T-cell (primary cell): Measurements from ENCODE around the gene CD58. TPM values are rescaled to one million over a fixed set of nuclear protein-coding genes. Genes with fewer than 3 reads are reported as not detected.

ENCODE experiments used
- ATAC-seq, 4 experiments: fragments of 200-7000 bp in 3 of 4; fragments of 150-1000 bp in 1 of 4; cut with Tn5 transposase; replicated peaks in 1 of 4; 1 replicate in 3 of 4; 2 replicates in 1 of 4; pipeline ENCODE4 v1.10.0; 2021; ENCODE audit warnings: moderate library complexity in 3 of 4, mild to moderate bottlenecking in 2 of 4, moderate number of reproducible peaks in 1 of 4
- CTCF ChIA-PET, 2 donors: fragments of 300-600 bp; sonication (Branson Sonifier 250); formaldehyde crosslinking; loops; one replicate each; lab custom pipeline; 2022; ENCODE audit warnings: antibody characterized with exemption in 2 of 2; lab: Charles Lee
- POLR2A ChIA-PET, 2 donors: fragments of 300-600 bp; sonication (Branson Sonifier 250); formaldehyde crosslinking; loops; one replicate each; lab custom pipeline; 2022; ENCODE audit warnings: antibody characterized with exemption in 2 of 2; lab: Charles Lee
- DNase-seq, 35 experiments: peaks; one replicate each; pipeline versions ENCODE4 v3.0.0 to v3.0.0-alpha.2; 2013 to 2023
- H3K27ac ChIP-seq: one replicate; pipeline ENCODE4 v1.5.1; 2013; ENCODE audit warnings: low read length
- H3K27me3 ChIP-seq, 2 experiments: replicated peaks in 1 of 2; 1 replicate in 1 of 2; 2 replicates in 1 of 2; pipeline versions ENCODE4 v1.6.1 to v1.7.0; 2013; ENCODE audit warnings: low read length in 1 of 2, mixed read lengths in 1 of 2; ENCODE audit not compliant: control insufficient read depth in 2 of 2, insufficient read depth in 2 of 2; ENCODE audit errors: extremely low read depth in 1 of 2
- H3K36me3 ChIP-seq, 2 donors: 1 replicate in 1 of 2; 2 replicates in 1 of 2; pipeline versions ENCODE4 v1.6.1 to v1.7.0; 2013; ENCODE audit warnings: low read length in 1 of 2; ENCODE audit not compliant: control insufficient read depth in 2 of 2, insufficient read depth in 1 of 2; ENCODE audit errors: extremely low read depth in 1 of 2
- H3K4me1 ChIP-seq, 2 experiments: 1 replicate in 1 of 2; 2 replicates in 1 of 2; pipeline versions ENCODE4 v1.6.1 to v1.7.0; 2013; ENCODE audit warnings: low read length in 2 of 2, mixed read lengths in 1 of 2; ENCODE audit not compliant: insufficient read depth in 2 of 2, control insufficient read depth in 1 of 2; ENCODE audit errors: extremely low read depth in 1 of 2
- H3K4me3 ChIP-seq, 2 donors: 1 replicate in 1 of 2; 2 replicates in 1 of 2; pipeline versions ENCODE4 v1.5.1 to v1.7.0; 2013; ENCODE audit warnings: mild to moderate bottlenecking in 2 of 2, low read length in 1 of 2, moderate library complexity in 1 of 2; ENCODE audit not compliant: control insufficient read depth in 1 of 2; ENCODE audit errors: extremely low read depth in 1 of 2
- H3K9me3 ChIP-seq: 2 replicates; pipeline ENCODE4 v1.7.0; 2013
- H3K27ac Mint-ChIP-seq, 2 donors: one replicate each; pipeline ENCODE4 v1.8.0; 2020 to 2021; ENCODE audit warnings: mild to moderate bottlenecking in 2 of 2, mixed read lengths in 2 of 2
- H3K27me3 Mint-ChIP-seq, 2 donors: one replicate each; pipeline ENCODE4 v1.8.0; 2021 to 2022; ENCODE audit warnings: mixed read lengths in 2 of 2
- H3K36me3 Mint-ChIP-seq: one replicate; pipeline ENCODE4 v1.8.0; 2021; ENCODE audit warnings: mixed read lengths
- H3K4me1 Mint-ChIP-seq, 3 donors: one replicate each; pipeline ENCODE4 v1.8.0; 2020 to 2022; ENCODE audit warnings: mixed read lengths in 3 of 3, mild to moderate bottlenecking in 1 of 3
- H3K4me3 Mint-ChIP-seq, 3 donors: one replicate each; pipeline ENCODE4 v1.8.0; 2020 to 2022; ENCODE audit warnings: mild to moderate bottlenecking in 3 of 3, mixed read lengths in 3 of 3, moderate library complexity in 3 of 3
- H3K9me3 Mint-ChIP-seq, 3 donors: one replicate each; pipeline ENCODE4 v1.8.0; 2020 to 2022; ENCODE audit warnings: mixed read lengths in 3 of 3
- WGBS: methylation state at CpG from one replicate; pipeline ENCODE4 v1.1.5; 2013; ENCODE audit warnings: missing lambda C conversion rate; ENCODE audit not compliant: insufficient coverage; 5-methylcytosine and 5-hydroxymethylcytosine counted together
- total RNA-seq, 35 experiments: library from RNA in 6 of 35; stranded (reverse) in 6 of 35; fragments of 120-200 nt in 1 of 35; gene quantifications; one replicate each; pipeline versions ENCODE4 v1.2.1 to v1.2.4 and lab custom pipeline; 2013 to 2026

The CD58 gene
- total RNA-seq, 5 donors from 2014 or later (not counting 1 experiment from before 2014, with no cell fraction given), result 8.9 to 20.5 (median 16.9) TPM

DNA sequence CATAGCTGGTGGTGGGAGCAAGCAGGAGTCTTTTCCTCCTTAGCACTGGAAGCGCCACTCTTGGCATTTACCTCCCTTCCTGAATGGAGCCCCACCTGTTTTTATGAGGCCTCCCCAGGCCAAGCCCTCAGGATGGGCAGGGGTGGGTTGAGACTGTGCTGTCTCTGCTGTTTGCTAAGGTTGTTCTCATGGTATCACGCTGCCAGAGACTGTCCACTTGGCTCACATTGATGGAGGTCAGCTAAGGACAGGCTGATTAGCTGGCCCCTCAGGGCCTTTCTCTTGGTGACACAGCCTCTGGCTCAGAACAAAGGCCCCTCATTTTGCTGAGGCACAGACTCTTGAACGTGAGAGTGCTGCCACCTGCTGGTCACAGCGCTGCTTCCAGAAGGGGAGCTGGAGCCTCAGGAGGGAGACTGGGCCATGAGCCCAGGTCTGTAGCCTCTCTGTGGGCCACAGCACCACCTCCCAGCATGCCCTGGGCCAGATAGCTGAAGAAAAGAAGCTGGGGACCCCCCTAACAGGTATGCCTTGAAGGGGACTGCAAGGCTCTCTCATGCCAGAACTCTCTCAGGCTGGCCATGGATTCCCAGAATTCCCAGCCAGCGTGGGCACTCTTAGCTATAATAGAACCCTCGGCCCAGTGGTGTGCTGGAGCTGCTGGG, 85.6 kb downstream of the CD58 start:
- H3K4me3 Mint-ChIP-seq, result no peak overlapping the region
- H3K27ac Mint-ChIP-seq, result no peak overlapping the region
- ATAC-seq, result peak; percentile 81 to 95 (median 94)
- no peaks in the 10 kb centered on the region for H3K9me3 ChIP-seq
- DNase-seq, result peak; percentile 51 to 93 (median 83)
- 0% methylated on average over 2 of the region's 6 CpGs for WGBS
- POLR2A ChIA-PET, result interaction anchor here in 1 of 2 donors (0.6 kb wide), 2 partner anchors 45 to 95 kb away, joined by 3 read pairs; no protein-coding TSS in a partner anchor
- no peaks in the 10 kb centered on the region for H3K27me3 ChIP-seq
- H3K9me3 Mint-ChIP-seq, result no peaks in the 10 kb centered on the region
- H3K27me3 Mint-ChIP-seq, result no peaks in the 10 kb centered on the region
- H3K36me3 Mint-ChIP-seq, result no peaks in the 10 kb centered on the region
- no peaks in the 10 kb centered on the region for H3K36me3 ChIP-seq
- no peak overlapping the region for H3K27ac ChIP-seq
- H3K4me1 Mint-ChIP-seq, result no peaks in the 10 kb centered on the region
- CTCF ChIA-PET, result interaction anchor here (0.5 to 7.7 kb wide), 47 partner anchors 8 to 1426 kb away, joined by 3 to 168 read pairs (median 4); partner anchors contain the start of genes ATP1A1 (in 1 of the 2) and MAB21L3 (in 1 of the 2)
- peaks cover 0 to 4% of the 10 kb centered on the region in 2 experiments for H3K4me1 ChIP-seq
- no peak overlapping the region for H3K4me3 ChIP-seq

DNA sequence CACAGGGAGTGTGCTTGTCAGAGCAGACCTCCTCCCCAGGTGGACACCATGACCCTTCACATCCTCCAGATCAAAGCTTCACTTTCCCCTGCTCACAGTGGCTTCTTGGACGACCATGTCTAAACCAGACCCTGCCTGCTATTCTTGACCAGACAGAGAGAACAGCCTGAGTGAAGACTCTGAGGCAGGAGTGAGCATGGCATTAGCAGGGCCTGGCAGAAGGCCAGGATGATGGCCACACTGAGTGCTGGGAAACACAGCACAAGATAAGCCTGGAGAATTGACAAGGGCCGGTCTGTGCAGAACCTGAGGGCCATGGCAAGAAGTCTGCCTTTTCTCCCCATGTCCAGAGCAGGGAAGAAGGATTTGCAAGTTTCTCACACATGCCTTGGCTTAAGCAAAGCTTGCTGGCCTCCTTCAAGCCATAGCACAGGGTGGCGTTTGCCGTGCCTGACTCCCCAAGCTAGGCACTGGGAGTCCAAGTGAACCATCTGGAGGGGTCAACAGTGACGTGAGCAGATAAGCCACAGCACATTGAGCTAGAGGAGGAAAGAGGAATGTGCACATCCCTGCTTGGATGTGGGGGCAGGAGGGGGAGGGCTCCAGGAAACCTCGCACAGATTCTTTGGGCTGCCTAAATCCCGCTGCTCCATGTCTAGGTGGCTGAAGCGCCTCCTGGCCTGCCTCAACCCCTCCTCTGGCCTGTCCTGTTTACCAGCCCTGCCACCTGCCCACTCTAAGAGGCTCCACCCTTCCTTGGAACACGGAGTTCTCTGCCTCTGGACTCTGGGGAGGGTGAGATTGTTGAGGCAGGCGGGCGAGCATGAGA, 87.1 kb downstream of the CD58 start:
- Mint-ChIP-seq H3K27me3 (no peaks in the 10 kb centered on the region), H3K4me3 (no peak overlapping the region), H3K4me1 (no peaks in the 10 kb centered on the region), H3K36me3 (no peaks in the 10 kb centered on the region), H3K9me3 (no peaks in the 10 kb centered on the region), H3K27ac (no peak overlapping the region)
- 82% methylated on average over 5 of the region's 11 CpGs for WGBS
- ATAC-seq, result no peak
- POLR2A ChIA-PET, result no interaction called here
- Histone ChIP-seq H3K4me1 (peaks cover 0 to 4% of the 10 kb centered on the region in 2 experiments), H3K27me3 (no peaks in the 10 kb centered on the region), H3K4me3 (no peak overlapping the region), H3K9me3 (no peaks in the 10 kb centered on the region), H3K36me3 (no peaks in the 10 kb centered on the region), H3K27ac (no peak overlapping the region)
- CTCF ChIA-PET, result interaction anchor here (0.7 to 7.7 kb wide), 20 partner anchors 16 to 353 kb away, joined by 3 to 168 read pairs (median 6); no protein-coding TSS in a partner anchor
- no peak for DNase-seq

DNA sequence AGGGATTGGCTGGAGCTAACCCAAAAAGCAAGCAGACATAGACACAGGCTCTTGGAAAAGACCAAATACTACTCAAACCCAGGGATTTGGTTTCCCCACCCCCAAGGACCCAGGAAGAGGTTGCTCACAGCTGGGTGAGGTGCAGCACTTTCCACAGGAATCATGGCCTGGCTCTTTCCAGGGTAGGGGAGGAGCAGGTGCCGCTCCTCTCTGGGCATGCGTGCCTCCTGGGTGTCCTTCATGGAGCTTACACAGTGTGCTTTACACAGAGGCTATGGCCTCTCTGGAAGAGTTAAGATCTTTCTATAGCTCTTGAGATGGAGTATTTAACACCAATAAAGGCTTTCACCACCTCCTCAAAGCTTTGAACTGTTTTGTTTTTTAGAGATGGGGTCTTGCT, 88.3 kb downstream of the CD58 start:
- ChIA-PET POLR2A (no interaction called here), CTCF (interaction anchor here (0.9 to 7.7 kb wide), 9 partner anchors 16 to 343 kb away, joined by 3 to 168 read pairs (median 3); no protein-coding TSS in a partner anchor)
- Mint-ChIP-seq H3K4me1 (no peaks in the 10 kb centered on the region), H3K9me3 (no peaks in the 10 kb centered on the region), H3K27ac (no peak overlapping the region), H3K36me3 (no peaks in the 10 kb centered on the region), H3K4me3 (no peak overlapping the region), H3K27me3 (no peaks in the 10 kb centered on the region)
- no peak for DNase-seq
- H3K4me1 ChIP-seq, result peaks cover 0 to 4% of the 10 kb centered on the region in 2 experiments
- no CpG with 5 or more reads among the region's 2 CpGs for WGBS
- H3K9me3 ChIP-seq, result no peaks in the 10 kb centered on the region
- no peak overlapping the region for H3K4me3 ChIP-seq
- H3K36me3 ChIP-seq, result no peaks in the 10 kb centered on the region
- H3K27ac ChIP-seq, result no peak overlapping the region
- no peaks in the 10 kb centered on the region for H3K27me3 ChIP-seq
- no peak for ATAC-seq

DNA sequence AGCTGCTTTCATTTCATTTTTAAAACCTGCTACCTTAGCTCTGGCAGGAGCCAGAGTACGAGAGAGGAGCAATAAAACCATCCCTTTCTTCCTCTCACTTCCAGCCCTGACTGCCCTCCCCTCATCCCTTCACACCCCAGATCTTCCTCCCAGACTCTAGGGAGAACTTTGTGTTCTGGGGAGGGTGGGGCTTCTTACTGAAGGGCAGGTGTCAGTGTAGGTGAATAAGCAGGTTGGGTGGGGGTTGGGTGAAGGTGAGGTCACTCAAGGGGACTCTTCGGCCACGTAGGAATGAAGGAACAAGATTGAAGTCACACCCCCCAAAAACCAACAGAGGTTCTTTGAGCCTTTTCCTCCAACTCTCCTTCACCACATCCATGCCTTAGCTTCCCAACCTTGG, 88.9 kb downstream of the CD58 start:
- WGBS, result no CpG with 5 or more reads among the region's 3 CpGs
- ATAC-seq (no peak), DNase-seq (no peak)
- POLR2A ChIA-PET, result no interaction called here
- Mint-ChIP-seq H3K27ac (no peak overlapping the region), H3K27me3 (no peaks in the 10 kb centered on the region), H3K4me3 (no peak overlapping the region), H3K9me3 (no peaks in the 10 kb centered on the region), H3K36me3 (no peaks in the 10 kb centered on the region), H3K4me1 (no peaks in the 10 kb centered on the region)
- Histone ChIP-seq H3K4me1 (peaks cover 0 to 4% of the 10 kb centered on the region in 2 experiments), H3K27me3 (no peaks in the 10 kb centered on the region), H3K4me3 (no peak overlapping the region), H3K36me3 (no peaks in the 10 kb centered on the region), H3K27ac (no peak overlapping the region), H3K9me3 (no peaks in the 10 kb centered on the region)
- CTCF ChIA-PET, result interaction anchor here (1.0 to 7.7 kb wide), 7 partner anchors 16 to 342 kb away, joined by 3 to 168 read pairs (median 3); no protein-coding TSS in a partner anchor

DNA sequence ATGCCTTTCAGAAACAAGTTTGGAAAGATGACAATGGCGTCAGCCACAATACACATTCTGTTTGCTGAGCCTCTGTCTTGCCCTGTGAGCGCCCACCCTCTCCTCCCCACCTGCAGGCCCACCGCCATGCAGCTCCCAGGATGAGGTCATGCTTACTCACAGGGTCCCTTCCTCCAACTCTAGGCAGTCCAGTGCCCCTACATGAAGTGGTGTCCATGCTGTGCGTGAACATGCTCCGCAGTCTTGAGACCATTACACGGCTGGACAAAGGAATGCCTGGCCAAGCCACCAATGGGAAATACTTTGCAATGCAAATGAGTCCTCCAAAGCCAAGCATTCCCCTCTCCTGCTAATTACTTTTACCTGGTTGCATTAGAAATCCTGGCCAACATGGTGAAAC, 92.2 kb downstream of the CD58 start:
- no peak overlapping the region for H3K4me3 Mint-ChIP-seq
- H3K27me3 ChIP-seq, result no peaks in the 10 kb centered on the region
- H3K9me3 ChIP-seq, result no peaks in the 10 kb centered on the region
- no peaks in the 10 kb centered on the region for H3K36me3 Mint-ChIP-seq
- H3K27me3 Mint-ChIP-seq, result no peaks in the 10 kb centered on the region
- WGBS, result 92% methylated on average over 6 of the region's 6 CpGs
- DNase-seq (no peak), ATAC-seq (no peak)
- H3K9me3 Mint-ChIP-seq, result no peaks in the 10 kb centered on the region
- H3K4me1 Mint-ChIP-seq, result no peaks in the 10 kb centered on the region
- CTCF ChIA-PET, result interaction anchor here in 1 of 2 donors (0.6 to 0.8 kb wide), 2 partner anchors 21 to 89 kb away, joined by 3 to 4 read pairs; no protein-coding TSS in a partner anchor
- H3K4me3 ChIP-seq, result no peak overlapping the region
- no peaks in the 10 kb centered on the region for H3K36me3 ChIP-seq
- POLR2A ChIA-PET, result no interaction called here
- H3K4me1 ChIP-seq, result no peaks in the 10 kb centered on the region
- no peak overlapping the region for H3K27ac ChIP-seq
- H3K27ac Mint-ChIP-seq, result no peak overlapping the region

DNA sequence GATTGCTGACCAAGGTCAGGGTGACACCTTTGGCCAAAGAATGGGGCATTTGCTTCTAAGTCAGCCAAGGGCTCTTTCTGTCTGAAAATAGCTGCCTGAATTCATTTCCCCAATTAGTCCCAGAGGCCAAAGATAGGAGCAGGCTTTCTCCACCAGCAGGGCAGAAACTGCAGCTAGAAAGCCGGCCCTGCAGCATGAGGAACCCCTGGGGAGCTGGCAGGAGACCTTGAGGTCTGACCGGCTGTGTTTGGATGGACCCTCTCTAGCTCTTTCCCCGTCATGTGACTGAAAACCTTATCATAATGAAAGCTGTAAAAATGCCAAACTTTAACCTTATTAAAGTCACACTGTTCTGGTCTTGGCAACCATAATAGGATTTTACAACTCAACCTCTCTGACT, 93.4 kb downstream of the CD58 start:
- H3K4me3 ChIP-seq, result no peak overlapping the region
- no peak for ATAC-seq
- no peaks in the 10 kb centered on the region for H3K9me3 ChIP-seq
- Mint-ChIP-seq H3K27ac (no peak overlapping the region), H3K27me3 (no peaks in the 10 kb centered on the region), H3K4me1 (no peaks in the 10 kb centered on the region), H3K36me3 (no peaks in the 10 kb centered on the region), H3K9me3 (no peaks in the 10 kb centered on the region), H3K4me3 (no peak overlapping the region)
- WGBS, result 96% methylated on average over 3 of the region's 3 CpGs
- no peak for DNase-seq
- H3K36me3 ChIP-seq, result no peaks in the 10 kb centered on the region
- no peaks in the 10 kb centered on the region for H3K4me1 ChIP-seq
- H3K27ac ChIP-seq, result no peak overlapping the region
- no peaks in the 10 kb centered on the region for H3K27me3 ChIP-seq
- CTCF ChIA-PET, result interaction anchor here in 1 of 2 donors (1.1 kb wide), 1 partner anchor 8 kb away, joined by 3 read pairs; no protein-coding TSS in a partner anchor
- POLR2A ChIA-PET, result no interaction called here
